Ascending aorta (tissue), 2 donors: Measurements from ENCODE around the gene CRYBG1. TPM values are rescaled to one million over a fixed set of nuclear protein-coding genes. Genes with fewer than 3 reads are reported as not detected.

ENCODE experiments used
- DNase-seq, 2 donors: peaks; one replicate each; pipeline ENCODE4 v3.0.0-alpha.2; 2019; ENCODE audit warnings: low spot score in 2 of 2
- H3K27ac ChIP-seq, 2 donors: fragments of 200-600 bp; sonication (generic); one replicate each; pipeline ENCODE4 v1.5.1; 2016 to 2017; ENCODE audit warnings: mild to moderate bottlenecking in 1 of 2
- H3K27me3 ChIP-seq: fragments of 200-600 bp; sonication (generic); one replicate; pipeline ENCODE4 v1.5.1; 2017
- H3K36me3 ChIP-seq, 2 donors: fragments of 200-600 bp; sonication (generic); one replicate each; pipeline ENCODE4 v1.5.1; 2016
- H3K4me1 ChIP-seq, 2 donors: fragments of 200-600 bp; sonication (generic); one replicate each; pipeline ENCODE4 v1.5.1; 2016 to 2017; ENCODE audit warnings: mild to moderate bottlenecking in 1 of 2
- H3K4me3 ChIP-seq, 2 donors: fragments of 200-600 bp; sonication (generic); one replicate each; pipeline ENCODE4 v1.5.1; 2016 to 2017; ENCODE audit warnings: mild to moderate bottlenecking in 1 of 2
- H3K9me3 ChIP-seq, 2 donors: fragments of 200-600 bp; sonication (generic); one replicate each; pipeline ENCODE4 v1.5.1; 2016
- CTCF ChIP-seq, 3 experiments: fragments of 200-600 bp in 2 of 3; fragments of 450-650 bp in 1 of 3; sonication (generic) in 2 of 3; IDR thresholded peaks; one replicate each; pipeline ENCODE4 v1.5.1; 2016 to 2019; ENCODE audit warnings: antibody characterized with exemption in 3 of 3, mild to moderate bottlenecking in 1 of 3, moderate library complexity in 1 of 3
- intact Hi-C: fragments of 100-400 bp; cut with DNase I; formaldehyde crosslinking; loops from one replicate; pipeline ENCODE4 v1.15.1; 2023
- total RNA-seq: library from RNA; depleted of rRNA; stranded (reverse); fragments of >200 nt; gene quantifications from one replicate; pipeline ENCODE4 v1.1.0, GENCODE V29; 2016

CRYBG1 gene
- total RNA-seq, result 6.5 TPM

GRCh38 chr6:106360410-106360988 is at the start of gene CRYBG1:
CRYBG1 (plus strand) TSS chr6:106360717; CDS start chr6:106360909, 192 bp downstream.
- DNase-seq, result peak in 1 of 2 donors; percentile 66
- TF ChIP-seq CTCF (IDR thresholded peaks at IDR 0.05), result peak; percentile 33 to 63 (median 48)
- Histone ChIP-seq H3K4me3 (peak within 1 kb of the TSS; percentile 59 to 61), H3K27me3 (peaks cover 9% of the 10 kb centered on the region), H3K4me1 (peaks cover 2 to 12% of the 10 kb centered on the region in 2 donors), H3K9me3 (no peaks in the 10 kb centered on the region), H3K36me3 (no peaks in the 10 kb centered on the region), H3K27ac (no peak within 1 kb of the TSS)
- intact Hi-C loops, result loop anchor here (10.0 kb wide), 1 partner anchor 204 kb away; no protein-coding TSS in a partner anchor

GRCh38 chr6:106315765-106316374 is 44.6 kb upstream of the CRYBG1 start:
- Histone ChIP-seq H3K4me1 (no peaks in the 10 kb centered on the region), H3K9me3 (no peaks in the 10 kb centered on the region), H3K4me3 (no peak overlapping the region), H3K27ac (no peak overlapping the region), H3K36me3 (peaks cover 4 to 12% of the 10 kb centered on the region in 2 donors), H3K27me3 (no peaks in the 10 kb centered on the region)
- DNase-seq, result no peak
- intact Hi-C loops, result no loop called here
- TF ChIP-seq CTCF (IDR thresholded peaks at IDR 0.05), result no peak

GRCh38 chr6:106316375-106316766 is 44.1 kb upstream of the CRYBG1 start:
- Histone ChIP-seq H3K27ac (no peak overlapping the region), H3K27me3 (no peaks in the 10 kb centered on the region), H3K4me3 (no peak overlapping the region), H3K4me1 (no peaks in the 10 kb centered on the region), H3K9me3 (no peaks in the 10 kb centered on the region), H3K36me3 (peaks cover 4 to 12% of the 10 kb centered on the region in 2 donors)
- no peak for TF ChIP-seq CTCF (IDR thresholded peaks at IDR 0.05)
- DNase-seq, result no peak
- intact Hi-C loops, result no loop called here

GRCh38 chr6:106318061-106318460 is 42.5 kb upstream of the CRYBG1 start:
- no peak for DNase-seq
- intact Hi-C loops, result no loop called here
- no peak for TF ChIP-seq CTCF (IDR thresholded peaks at IDR 0.05)
- H3K27me3 ChIP-seq, result no peaks in the 10 kb centered on the region
- H3K4me3 ChIP-seq, result no peak overlapping the region
- H3K36me3 ChIP-seq, result peaks cover 4 to 12% of the 10 kb centered on the region in 2 donors
- H3K9me3 ChIP-seq, result no peaks in the 10 kb centered on the region
- no peak overlapping the region for H3K27ac ChIP-seq
- no peaks in the 10 kb centered on the region for H3K4me1 ChIP-seq

- intact Hi-C loops, result no loop called here
These were observed 41.7 kb upstream of the CRYBG1 start for GRCh38 chr6:106318851-106319250.

More at GRCh38 chr6:106318851-106319250, 41.7 kb upstream of the CRYBG1 start:
- H3K27ac ChIP-seq, result no peak overlapping the region
- peaks cover 4 to 12% of the 10 kb centered on the region in 2 donors for H3K36me3 ChIP-seq
- H3K4me3 ChIP-seq, result no peak overlapping the region
- H3K9me3 ChIP-seq, result no peaks in the 10 kb centered on the region
- no peaks in the 10 kb centered on the region for H3K4me1 ChIP-seq
- no peaks in the 10 kb centered on the region for H3K27me3 ChIP-seq
- DNase-seq, result no peak
- no peak for TF ChIP-seq CTCF (IDR thresholded peaks at IDR 0.05)
